HCT116 (cell line): ENCODE measurements around the gene C1orf159. TPM values are rescaled to one million over a fixed set of nuclear protein-coding genes. Genes with fewer than 3 reads are reported as not detected.

ENCODE experiments used
- ATAC-seq: fragments of 200-7000 bp; cut with Tn5 transposase; 2 replicates; pipeline ENCODE4 v1.9.1; 2020; ENCODE audit warnings: mild to moderate bottlenecking, moderate library complexity
- BruUV-seq: library from RNA; stranded (reverse); fragments of 400-500 nt; replicated peaks from 2 replicates; lab custom pipeline; 2021; lab: Mats Ljungman, UMichigan
- CTCF ChIA-PET: fragments of 300-600 bp; sonication (Branson Sonifier 250); formaldehyde crosslinking; loops from one replicate; lab custom pipeline; 2021; ENCODE audit warnings: antibody characterized with exemption; lab: Charles Lee
- POLR2A ChIA-PET: fragments of 300-600, 350-600 bp; sonication (Branson Sonifier 250); formaldehyde crosslinking; loops from one replicate; lab custom pipeline; 2021; ENCODE audit warnings: antibody characterized with exemption; lab: Charles Lee
- RAD21 ChIA-PET, 2 experiments: fragments of 300-600 bp; sonication (Branson Sonifier 250); formaldehyde crosslinking; loops; one replicate each; lab custom pipeline; 2023; ENCODE audit warnings: low total read pairs in 2 of 2; ENCODE audit not compliant: uncharacterized antibody in 2 of 2, unreplicated experiment in 2 of 2, low non-redundant PET in 1 of 2; lab: Charles Lee
- DNase-seq: peaks from one replicate; pipeline ENCODE4 v3.0.0-alpha.2; 2010; ENCODE audit warnings: low read depth, low spot score
- H2AFZ ChIP-seq: fragments of 200-600 bp; shearing (Covaris generic), sonication (generic); 2 replicates; pipeline ENCODE4 v1.6.1; 2017; ENCODE audit warnings: low read depth, mixed run types, mixed read lengths, antibody characterized with exemption, low read length; ENCODE audit not compliant: poor library complexity, severe bottlenecking
- H3K27ac ChIP-seq: 2 replicates; pipeline ENCODE4 v1.5.1; 2012; ENCODE audit warnings: low read depth, low read length
- H3K27me3 ChIP-seq: fragments of 200-600 bp; sonication (generic); 2 replicates; pipeline ENCODE4 v1.6.1; 2016; ENCODE audit warnings: mixed run types, low read length, mixed read lengths; ENCODE audit not compliant: insufficient read depth
- H3K36me3 ChIP-seq, 2 experiments: fragments of 200-500 bp in 1 of 2; fragments of 200-600 bp in 1 of 2; sonication (Bioruptor generic) in 1 of 2; sonication (generic) in 1 of 2; 2 replicates each; pipeline versions ENCODE4 v1.5.1 to v1.6.1; 2014 to 2016; ENCODE audit warnings: low read length in 2 of 2, inconsistent platforms in 1 of 2, mixed read lengths in 1 of 2, mixed run types in 1 of 2; ENCODE audit not compliant: insufficient read depth in 2 of 2, control insufficient read depth in 1 of 2
- H3K4me1 ChIP-seq, 2 experiments: fragments of 200-600 bp in 1 of 2; sonication (generic) in 1 of 2; 2 replicates each; pipeline versions ENCODE4 v1.5.1 to v1.6.1; 2012 to 2017; ENCODE audit warnings: low read length in 2 of 2, inconsistent platforms in 1 of 2, mild to moderate bottlenecking in 1 of 2, mixed read lengths in 1 of 2, mixed run types in 1 of 2, moderate library complexity in 1 of 2; ENCODE audit not compliant: insufficient read depth in 2 of 2, control insufficient read depth in 1 of 2
- H3K4me2 ChIP-seq: fragments of 200-600 bp; sonication (generic); 2 replicates; pipeline ENCODE4 v1.6.1; 2017; ENCODE audit warnings: mixed run types, low read length, mixed read lengths
- H3K4me3 ChIP-seq, 2 experiments: fragments of 200-600 bp in 1 of 2; sonication (generic) in 1 of 2; replicated peaks in 1 of 2; 2 replicates each; pipeline ENCODE4 v1.5.1; 2011 to 2016; ENCODE audit warnings: low read length in 2 of 2, control low read depth in 1 of 2, low read depth in 1 of 2, mild to moderate bottlenecking in 1 of 2, mixed read lengths in 1 of 2, mixed run types in 1 of 2
- H3K79me2 ChIP-seq: fragments of 200-600 bp; sonication (generic); 2 replicates; pipeline ENCODE4 v1.6.1; 2017; ENCODE audit warnings: mild to moderate bottlenecking, mixed run types, low read length, moderate library complexity, mixed read lengths; ENCODE audit not compliant: insufficient read depth
- H3K9ac ChIP-seq: fragments of 200-600 bp; sonication (generic); 2 replicates; pipeline ENCODE4 v1.6.1; 2016; ENCODE audit warnings: low read length, mixed read lengths
- H3K9me2 ChIP-seq: fragments of 200-600 bp; sonication (generic), shearing (Covaris generic); 2 replicates; pipeline ENCODE4 v1.6.1; 2017; ENCODE audit warnings: mixed run types, mild to moderate bottlenecking, moderate library complexity; ENCODE audit not compliant: insufficient read depth
- H3K9me3 ChIP-seq, 2 experiments: fragments of 200-500 bp in 1 of 2; fragments of 200-600 bp in 1 of 2; sonication (Bioruptor generic) in 1 of 2; sonication (generic) in 1 of 2; 2 replicates each; pipeline ENCODE4 v1.6.1; 2014 to 2017; ENCODE audit warnings: low read length in 2 of 2, mixed read lengths in 2 of 2, inconsistent platforms in 1 of 2, low read depth in 1 of 2, mild to moderate bottlenecking in 1 of 2, mixed run types in 1 of 2, moderate library complexity in 1 of 2; ENCODE audit not compliant: control insufficient read depth in 1 of 2, insufficient read depth in 1 of 2
- H4K20me1 ChIP-seq: fragments of 200-600 bp; sonication (generic), shearing (Covaris generic); 2 replicates; pipeline ENCODE4 v1.6.1; 2017; ENCODE audit warnings: mixed run types, mild to moderate bottlenecking, moderate library complexity; ENCODE audit not compliant: insufficient read depth
- CEBPB ChIP-seq: IDR thresholded peaks from 2 replicates; pipeline ENCODE4 v1.6.1; 2012; ENCODE audit warnings: low read depth
- EZH2phosphoT487 ChIP-seq: fragments of 200-600 bp; IDR thresholded peaks from 2 replicates; pipeline ENCODE4 v1.6.1; 2018; ENCODE audit warnings: antibody characterized with exemption, borderline replicate concordance
- FOSL1 ChIP-seq: IDR thresholded peaks from 2 replicates; pipeline ENCODE4 v1.6.1; 2012; ENCODE audit warnings: low read depth
- intact Hi-C: fragments of 100-400 bp; cut with micrococcal nuclease; formaldehyde crosslinking; loops from 2 replicates; pipeline ENCODE4 v1.10.0; 2022
- total RNA-seq: library from RNA; stranded (reverse); gene quantifications from one replicate; pipeline ENCODE4 v1.2.1, GENCODE V29; 2021; ENCODE audit not compliant: unreplicated experiment
- TF ChIP-seq, protein P1 (sequence below): IDR thresholded peaks from 2 replicates; pipeline ENCODE4 v1.6.1; 2012; ENCODE audit warnings: low read depth
- TF ChIP-seq, protein P2 (sequence below), 3 experiments: fragments of 200-600 bp in 1 of 3; sonication (generic) in 1 of 3; IDR thresholded peaks in 2 of 3; conservative IDR thresholded peaks in 1 of 3; 2 replicates each; pipeline ENCODE4 v1.5.1; 2012 to 2017; ENCODE audit warnings: low read depth in 2 of 3, low read length in 2 of 3, antibody characterized with exemption in 1 of 3, borderline replicate concordance in 1 of 3, control low read depth in 1 of 3, mild to moderate bottlenecking in 1 of 3, mixed read lengths in 1 of 3, mixed run types in 1 of 3, moderate library complexity in 1 of 3; ENCODE audit not compliant: insufficient read depth in 1 of 3
- TF ChIP-seq, protein P3 (sequence below): IDR thresholded peaks from 2 replicates; pipeline ENCODE4 v1.6.1; 2012

The C1orf159 gene
- total RNA-seq, 1 experiment from 2014 or later = 22.7 TPM

DNA sequence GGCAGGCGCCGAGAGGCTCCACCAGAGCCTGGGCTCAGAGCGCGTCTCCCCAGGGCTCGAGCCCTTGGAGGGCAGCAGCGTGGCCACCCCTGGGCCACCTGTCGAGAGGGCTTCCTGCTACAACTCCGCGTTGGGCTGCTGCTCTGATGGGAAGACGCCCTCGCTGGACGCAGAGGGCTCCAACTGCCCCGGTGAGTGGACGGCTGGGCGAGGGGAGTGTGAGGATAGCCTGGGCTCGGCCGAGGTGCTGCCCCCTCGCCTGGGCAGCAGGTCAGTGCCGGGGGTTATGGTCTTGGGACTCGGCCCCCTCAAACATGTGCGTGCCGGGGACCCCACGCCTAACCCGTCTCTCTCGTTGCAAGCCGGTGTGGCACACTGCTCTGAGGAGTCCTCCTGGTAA, 69.1 kb downstream of the C1orf159 start:
- Histone ChIP-seq H3K27ac (no peak overlapping the region), H2AFZ (no peak overlapping the region), H3K4me2 (no peak overlapping the region), H4K20me1 (no peaks in the 10 kb centered on the region), H3K36me3 (peaks cover 19 to 41% of the 10 kb centered on the region in 2 experiments; a peak in 3 of 4 replicates), H3K9ac (no peak overlapping the region), H3K9me2 (no peaks in the 10 kb centered on the region), H3K79me2 (peaks cover 16% of the 10 kb centered on the region; the same call in 1 of the 2 replicates), H3K9me3 (no peaks in the 10 kb centered on the region), H3K27me3 (no peaks in the 10 kb centered on the region), H3K4me1 (no peaks in the 10 kb centered on the region), H3K4me3 (no peak overlapping the region)
- BruUV-seq = no TSS peak
- POLR2A ChIA-PET = no interaction called here
- ATAC-seq = no peak
- TF ChIP-seq, protein P1, sequence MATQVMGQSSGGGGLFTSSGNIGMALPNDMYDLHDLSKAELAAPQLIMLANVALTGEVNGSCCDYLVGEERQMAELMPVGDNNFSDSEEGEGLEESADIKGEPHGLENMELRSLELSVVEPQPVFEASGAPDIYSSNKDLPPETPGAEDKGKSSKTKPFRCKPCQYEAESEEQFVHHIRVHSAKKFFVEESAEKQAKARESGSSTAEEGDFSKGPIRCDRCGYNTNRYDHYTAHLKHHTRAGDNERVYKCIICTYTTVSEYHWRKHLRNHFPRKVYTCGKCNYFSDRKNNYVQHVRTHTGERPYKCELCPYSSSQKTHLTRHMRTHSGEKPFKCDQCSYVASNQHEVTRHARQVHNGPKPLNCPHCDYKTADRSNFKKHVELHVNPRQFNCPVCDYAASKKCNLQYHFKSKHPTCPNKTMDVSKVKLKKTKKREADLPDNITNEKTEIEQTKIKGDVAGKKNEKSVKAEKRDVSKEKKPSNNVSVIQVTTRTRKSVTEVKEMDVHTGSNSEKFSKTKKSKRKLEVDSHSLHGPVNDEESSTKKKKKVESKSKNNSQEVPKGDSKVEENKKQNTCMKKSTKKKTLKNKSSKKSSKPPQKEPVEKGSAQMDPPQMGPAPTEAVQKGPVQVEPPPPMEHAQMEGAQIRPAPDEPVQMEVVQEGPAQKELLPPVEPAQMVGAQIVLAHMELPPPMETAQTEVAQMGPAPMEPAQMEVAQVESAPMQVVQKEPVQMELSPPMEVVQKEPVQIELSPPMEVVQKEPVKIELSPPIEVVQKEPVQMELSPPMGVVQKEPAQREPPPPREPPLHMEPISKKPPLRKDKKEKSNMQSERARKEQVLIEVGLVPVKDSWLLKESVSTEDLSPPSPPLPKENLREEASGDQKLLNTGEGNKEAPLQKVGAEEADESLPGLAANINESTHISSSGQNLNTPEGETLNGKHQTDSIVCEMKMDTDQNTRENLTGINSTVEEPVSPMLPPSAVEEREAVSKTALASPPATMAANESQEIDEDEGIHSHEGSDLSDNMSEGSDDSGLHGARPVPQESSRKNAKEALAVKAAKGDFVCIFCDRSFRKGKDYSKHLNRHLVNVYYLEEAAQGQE = no peak
- TF ChIP-seq EZH2phosphoT487 (no peak), FOSL1 (no peak), CEBPB (no peak)
- TF ChIP-seq, protein P2, sequence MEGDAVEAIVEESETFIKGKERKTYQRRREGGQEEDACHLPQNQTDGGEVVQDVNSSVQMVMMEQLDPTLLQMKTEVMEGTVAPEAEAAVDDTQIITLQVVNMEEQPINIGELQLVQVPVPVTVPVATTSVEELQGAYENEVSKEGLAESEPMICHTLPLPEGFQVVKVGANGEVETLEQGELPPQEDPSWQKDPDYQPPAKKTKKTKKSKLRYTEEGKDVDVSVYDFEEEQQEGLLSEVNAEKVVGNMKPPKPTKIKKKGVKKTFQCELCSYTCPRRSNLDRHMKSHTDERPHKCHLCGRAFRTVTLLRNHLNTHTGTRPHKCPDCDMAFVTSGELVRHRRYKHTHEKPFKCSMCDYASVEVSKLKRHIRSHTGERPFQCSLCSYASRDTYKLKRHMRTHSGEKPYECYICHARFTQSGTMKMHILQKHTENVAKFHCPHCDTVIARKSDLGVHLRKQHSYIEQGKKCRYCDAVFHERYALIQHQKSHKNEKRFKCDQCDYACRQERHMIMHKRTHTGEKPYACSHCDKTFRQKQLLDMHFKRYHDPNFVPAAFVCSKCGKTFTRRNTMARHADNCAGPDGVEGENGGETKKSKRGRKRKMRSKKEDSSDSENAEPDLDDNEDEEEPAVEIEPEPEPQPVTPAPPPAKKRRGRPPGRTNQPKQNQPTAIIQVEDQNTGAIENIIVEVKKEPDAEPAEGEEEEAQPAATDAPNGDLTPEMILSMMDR (IDR thresholded peaks at IDR 0.05 in 2 of 3, conservative IDR thresholded peaks at IDR 0.05 in 1 of 3; ENCODE audit: borderline replicate concordance in 1 of 3, insufficient read depth in 1 of 3, low read depth in 2 of 3, low read length in 2 of 3) = no peak
- TF ChIP-seq, protein P3, sequence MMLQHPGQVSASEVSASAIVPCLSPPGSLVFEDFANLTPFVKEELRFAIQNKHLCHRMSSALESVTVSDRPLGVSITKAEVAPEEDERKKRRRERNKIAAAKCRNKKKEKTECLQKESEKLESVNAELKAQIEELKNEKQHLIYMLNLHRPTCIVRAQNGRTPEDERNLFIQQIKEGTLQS = no peak
- CTCF ChIA-PET = no interaction called here
- no peak for DNase-seq
- intact Hi-C loops = no loop called here
- RAD21 ChIA-PET = no interaction called here
